Effector memory CD4-positive, alpha-beta T cell (primary cell): ENCODE measurements around the gene MKS1.

Experiments used
- DNase-seq, 3 donors: peaks; one replicate each; pipeline ENCODE4 v3.0.0-alpha.2; 2020
- H3K27ac ChIP-seq: 2 replicates; pipeline ENCODE4 v1.7.0; 2013; ENCODE audit warnings: mild to moderate bottlenecking, low read length, moderate library complexity; ENCODE audit not compliant: insufficient read depth, poor library complexity, severe bottlenecking
- H3K27me3 ChIP-seq: replicated peaks from 2 replicates; pipeline ENCODE4 v1.7.0; 2013; ENCODE audit warnings: mild to moderate bottlenecking, low read length; ENCODE audit not compliant: insufficient read depth, control insufficient read depth, poor library complexity, severe bottlenecking
- H3K36me3 ChIP-seq: 2 replicates; pipeline ENCODE4 v1.7.0; 2013; ENCODE audit warnings: mild to moderate bottlenecking, low read length, moderate library complexity; ENCODE audit not compliant: control insufficient read depth, insufficient read depth
- H3K4me1 ChIP-seq: 2 replicates; pipeline ENCODE4 v1.7.0; 2013; ENCODE audit warnings: low read length, mild to moderate bottlenecking; ENCODE audit not compliant: control insufficient read depth, insufficient read depth, poor library complexity, severe bottlenecking
- H3K4me3 ChIP-seq: 2 replicates; pipeline ENCODE4 v1.7.0; 2013; ENCODE audit warnings: low read length, low read depth, mild to moderate bottlenecking; ENCODE audit not compliant: insufficient read depth, poor library complexity, severe bottlenecking
- H3K9me3 ChIP-seq: 2 replicates; pipeline ENCODE4 v1.7.0; 2013; ENCODE audit warnings: mild to moderate bottlenecking, low read length, moderate library complexity; ENCODE audit not compliant: control insufficient read depth

The MKS1 gene

GRCh38 chr17:58205936-58206335 lies 13.1 kb downstream of the MKS1 start:
- no peak overlapping the region for H3K4me3 ChIP-seq
- H3K36me3 ChIP-seq = peaks cover 25% of the 10 kb centered on the region
- H3K4me1 ChIP-seq = no peaks in the 10 kb centered on the region

GRCh38 chr17:58204796-58205195 lies 14.3 kb downstream of the MKS1 start:
- Histone ChIP-seq H3K27me3 (no peaks in the 10 kb centered on the region), H3K4me1 (no peaks in the 10 kb centered on the region), H3K4me3 (no peak overlapping the region), H3K9me3 (no peaks in the 10 kb centered on the region), H3K36me3 (peaks cover 17% of the 10 kb centered on the region), H3K27ac (no peak overlapping the region)
- no peak for DNase-seq

More at GRCh38 chr17:58205936-58206335, 13.1 kb downstream of the MKS1 start:
- no peaks in the 10 kb centered on the region for H3K9me3 ChIP-seq
- no peak overlapping the region for H3K27ac ChIP-seq
- no peaks in the 10 kb centered on the region for H3K27me3 ChIP-seq
- DNase-seq = no peak

- Histone ChIP-seq H3K27me3 (no peaks in the 10 kb centered on the region), H3K27ac (no peak overlapping the region), H3K4me3 (no peak overlapping the region), H3K9me3 (no peaks in the 10 kb centered on the region), H3K36me3 (peaks cover 11% of the 10 kb centered on the region), H3K4me1 (no peaks in the 10 kb centered on the region)
- no peak for DNase-seq
Measured at GRCh38 chr17:58202859-58203258, 16.2 kb downstream of the MKS1 start.

GRCh38 chr17:58200024-58200633 lies 18.9 kb downstream of the MKS1 start:
- H3K4me1 ChIP-seq = no peaks in the 10 kb centered on the region
- H3K4me3 ChIP-seq = no peak overlapping the region
- no peak overlapping the region for H3K27ac ChIP-seq
- no peaks in the 10 kb centered on the region for H3K9me3 ChIP-seq
- H3K36me3 ChIP-seq = no peaks in the 10 kb centered on the region
- peak; percentile 9 to 23 (median 16) for DNase-seq
- no peaks in the 10 kb centered on the region for H3K27me3 ChIP-seq

GRCh38 chr17:58196610-58197009 lies 22.4 kb downstream of the MKS1 start:
- no peak for DNase-seq
- Histone ChIP-seq H3K4me1 (no peaks in the 10 kb centered on the region), H3K27me3 (no peaks in the 10 kb centered on the region), H3K27ac (no peak overlapping the region), H3K36me3 (no peaks in the 10 kb centered on the region), H3K9me3 (no peaks in the 10 kb centered on the region), H3K4me3 (no peak overlapping the region)

GRCh38 chr17:58195518-58196123 lies 23.4 kb downstream of the MKS1 start:
- H3K9me3 ChIP-seq = no peaks in the 10 kb centered on the region
- DNase-seq = no peak
- no peaks in the 10 kb centered on the region for H3K36me3 ChIP-seq
- no peak overlapping the region for H3K4me3 ChIP-seq
- no peak overlapping the region for H3K27ac ChIP-seq
- H3K4me1 ChIP-seq = no peaks in the 10 kb centered on the region
- no peaks in the 10 kb centered on the region for H3K27me3 ChIP-seq

GRCh38 chr17:58193641-58194255 lies 25.3 kb downstream of the MKS1 start:
- Histone ChIP-seq H3K36me3 (no peaks in the 10 kb centered on the region), H3K27ac (no peak overlapping the region), H3K4me1 (no peaks in the 10 kb centered on the region), H3K27me3 (no peaks in the 10 kb centered on the region), H3K9me3 (no peaks in the 10 kb centered on the region), H3K4me3 (no peak overlapping the region)
- DNase-seq = no peak

- H3K27me3 ChIP-seq = no peaks in the 10 kb centered on the region
- no peak for DNase-seq
- no peaks in the 10 kb centered on the region for H3K9me3 ChIP-seq
- H3K27ac ChIP-seq = no peak within 1 kb of the TSS
- H3K36me3 ChIP-seq = no peaks in the 10 kb centered on the region
- no peaks in the 10 kb centered on the region for H3K4me1 ChIP-seq
- H3K4me3 ChIP-seq = no peak within 1 kb of the TSS
Measured at GRCh38 chr17:58192612-58193011, 26.4 kb downstream of the MKS1 start, which contains the start of gene EPX. EPX (plus strand) TSS chr17:58192726; CDS start chr17:58192847, 121 bp downstream.

- no peaks in the 10 kb centered on the region for H3K9me3 ChIP-seq
- DNase-seq = no peak
- no peaks in the 10 kb centered on the region for H3K27me3 ChIP-seq
- H3K4me1 ChIP-seq = no peaks in the 10 kb centered on the region
- no peaks in the 10 kb centered on the region for H3K36me3 ChIP-seq
- no peak overlapping the region for H3K4me3 ChIP-seq
- no peak overlapping the region for H3K27ac ChIP-seq
Measured at GRCh38 chr17:58191241-58191896, 27.7 kb downstream of the MKS1 start.
